ES-I3 (cell line): ENCODE results near the gene MYO16.
"Not testable (repeated sequence)": the region's sequence is repeated elsewhere in the genome, so short reads cannot be mapped to it uniquely, and the experiment has no call there.

Experiments
- H3K36me3 ChIP-seq: 2 replicates; pipeline ENCODE4 v1.6.1; 2013; ENCODE audit warnings: mild to moderate bottlenecking, low read length, control low read depth, moderate library complexity; ENCODE audit not compliant: insufficient read depth
- H3K4me1 ChIP-seq: 2 replicates; pipeline ENCODE4 v1.6.1; 2013; ENCODE audit warnings: mild to moderate bottlenecking, control low read depth, low read length; ENCODE audit not compliant: insufficient read depth
- H3K9ac ChIP-seq: 2 replicates; pipeline ENCODE4 v1.6.1; 2013; ENCODE audit warnings: low read depth, mild to moderate bottlenecking, low read length, moderate library complexity
- H3K9me3 ChIP-seq: 2 replicates; pipeline ENCODE4 v1.6.1; 2013; ENCODE audit warnings: mild to moderate bottlenecking, low read length, moderate library complexity; ENCODE audit not compliant: control insufficient read depth, insufficient read depth

The MYO16 gene

GRCh38 chr13:108878732-108879131 lies 249.3 kb downstream of the MYO16 start:
- H3K9me3 ChIP-seq = no peaks in the 10 kb centered on the region
- H3K4me1 ChIP-seq = no peaks in the 10 kb centered on the region
- no peak overlapping the region for H3K9ac ChIP-seq
- H3K36me3 ChIP-seq = no peaks in the 10 kb centered on the region

DNA sequence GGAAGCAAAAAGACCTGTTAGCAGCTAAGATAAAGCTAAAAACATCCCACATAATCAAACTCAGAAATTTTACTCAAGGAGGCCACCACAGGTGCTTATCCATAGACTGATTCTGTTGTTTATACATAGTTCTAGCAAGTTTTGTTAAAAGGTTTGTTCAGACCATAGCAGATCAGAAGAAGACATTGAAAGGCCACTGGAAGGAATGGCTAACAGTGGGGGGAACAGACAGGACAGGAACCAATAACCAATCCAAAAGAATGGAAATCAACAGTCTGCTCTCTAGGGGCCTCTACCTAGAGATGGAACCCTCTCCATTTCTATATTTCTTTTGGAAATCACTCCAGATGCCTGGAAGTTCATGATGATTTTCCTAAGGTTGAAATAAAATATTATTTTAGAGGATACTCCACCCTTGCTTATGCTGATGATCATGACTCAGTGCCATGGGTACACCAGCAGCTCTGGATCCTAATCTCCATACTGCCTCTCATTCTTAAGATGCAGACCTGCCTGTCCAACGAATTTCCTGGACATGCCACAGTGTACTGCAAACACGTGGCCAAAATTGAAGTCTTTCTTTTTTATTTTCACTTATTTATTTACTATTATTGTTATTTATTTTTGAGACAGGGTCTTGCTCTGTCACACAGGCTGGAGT lies 260.0 kb downstream of the MYO16 start:
- H3K9me3 ChIP-seq = no peaks in the 10 kb centered on the region
- H3K36me3 ChIP-seq = no peaks in the 10 kb centered on the region
- H3K4me1 ChIP-seq = no peaks in the 10 kb centered on the region
- no peak overlapping the region for H3K9ac ChIP-seq

DNA sequence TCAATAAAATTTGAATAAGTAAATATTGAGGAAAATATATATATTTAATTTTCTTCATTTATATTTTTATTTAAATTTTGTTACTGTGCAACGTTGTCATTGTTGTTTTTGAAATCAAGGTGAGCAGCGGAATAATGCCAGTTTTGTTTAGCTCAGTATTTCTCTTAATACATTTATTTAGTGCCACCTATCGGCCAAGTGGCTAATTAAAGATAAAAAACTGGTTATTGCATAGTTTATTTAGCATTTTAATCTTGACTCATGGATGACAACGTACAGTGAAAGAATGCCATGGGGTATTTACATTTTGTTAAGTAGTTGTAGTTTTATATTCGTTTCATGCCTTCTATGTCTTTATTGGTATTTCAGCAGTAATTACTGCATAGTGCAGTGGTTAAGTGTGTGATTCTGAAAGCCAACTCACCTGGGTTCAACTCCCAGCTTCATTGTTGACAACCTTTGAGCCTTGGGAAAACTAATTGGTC lies 265.9 kb downstream of the MYO16 start:
- H3K9me3 ChIP-seq = 0 out of 2 replicates have a peak, but pooled peaks cover 2% of the 10 kb centered on the region
- no peaks in the 10 kb centered on the region for H3K36me3 ChIP-seq
- H3K9ac ChIP-seq = no peak overlapping the region
- no peaks in the 10 kb centered on the region for H3K4me1 ChIP-seq

DNA sequence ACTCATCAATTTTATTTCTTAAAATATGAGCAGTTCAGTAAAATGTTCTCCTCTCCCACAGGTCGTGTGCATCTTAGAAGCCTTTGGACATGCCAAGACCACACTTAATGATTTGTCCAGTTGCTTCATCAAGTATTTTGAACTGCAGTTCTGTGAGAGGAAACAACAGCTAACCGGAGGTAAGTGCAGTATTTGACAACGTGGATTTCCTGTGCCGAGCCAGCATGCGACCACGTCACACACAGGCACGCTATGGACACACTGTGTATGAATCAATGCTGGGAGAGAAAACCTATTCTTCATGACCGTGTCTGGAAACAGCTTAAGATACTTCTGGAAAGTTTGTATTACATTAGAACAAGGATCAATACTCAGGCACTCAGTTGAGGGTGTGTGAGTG lies 268.5 kb downstream of the MYO16 start:
- Histone ChIP-seq H3K4me1 (no peaks in the 10 kb centered on the region), H3K36me3 (no peaks in the 10 kb centered on the region), H3K9me3 (0 out of 2 replicates have a peak, but pooled peaks cover 2% of the 10 kb centered on the region), H3K9ac (no peak overlapping the region)

DNA sequence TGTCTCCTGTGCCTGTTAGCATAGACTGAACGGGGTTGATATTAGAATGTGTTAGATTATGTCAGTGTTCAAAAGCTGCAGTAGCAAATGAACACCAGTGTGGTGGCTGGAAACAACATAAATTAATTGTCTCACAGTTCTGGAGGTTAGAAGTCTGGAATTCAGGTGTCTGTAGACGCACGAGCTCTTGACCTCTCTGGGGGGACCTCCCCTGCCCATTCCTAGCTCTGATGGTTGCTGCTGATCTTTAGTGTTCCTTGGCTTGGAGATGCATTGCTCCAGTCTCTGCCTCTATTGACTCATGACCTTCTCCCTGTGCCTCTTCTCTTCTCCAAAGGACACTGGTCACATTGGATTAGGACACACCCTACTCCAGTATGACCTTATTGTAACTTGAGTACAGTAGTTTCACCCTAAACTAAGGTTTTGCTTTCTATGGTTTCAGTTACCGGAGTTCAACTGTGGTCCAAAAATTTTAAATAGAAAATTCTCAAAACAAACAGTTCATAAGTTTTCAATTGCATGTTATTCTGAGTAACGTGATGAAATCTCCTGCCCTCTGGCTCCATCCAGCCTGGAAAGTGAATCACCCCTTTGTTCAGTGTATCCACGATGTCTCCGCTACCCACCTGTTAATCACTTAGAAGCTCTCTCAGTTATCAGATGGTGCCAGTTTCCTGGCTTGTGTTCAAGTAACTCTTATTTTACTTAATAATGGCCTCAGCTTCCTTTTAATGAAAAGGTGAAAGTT lies 273.2 kb downstream of the MYO16 start:
- no peak overlapping the region for H3K9ac ChIP-seq
- H3K9me3 ChIP-seq = peaks cover 2% of the 10 kb centered on the region; the same call in 1 of the 2 replicates
- no peaks in the 10 kb centered on the region for H3K36me3 ChIP-seq
- H3K4me1 ChIP-seq = no peaks in the 10 kb centered on the region

DNA sequence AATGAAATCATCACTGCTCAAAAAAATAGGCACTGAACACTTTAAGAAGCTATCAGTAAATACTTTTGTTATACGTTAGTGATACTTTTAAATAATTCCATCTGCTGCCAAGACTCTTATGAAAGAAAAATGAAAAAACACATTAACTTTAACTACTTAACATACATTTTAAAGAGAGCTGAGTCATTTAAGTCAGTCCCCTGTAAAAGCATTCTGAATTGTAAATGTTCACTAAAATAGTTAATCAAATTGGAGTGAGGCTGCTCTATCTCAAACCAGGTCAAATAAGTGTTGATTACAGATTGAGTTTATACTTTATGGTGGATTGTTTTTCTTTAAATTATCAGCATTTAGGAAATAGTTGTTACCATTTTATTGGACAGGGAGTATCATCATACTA lies 274.2 kb downstream of the MYO16 start:
- Histone ChIP-seq H3K9me3 (peaks cover 2% of the 10 kb centered on the region; the same call in 1 of the 2 replicates), H3K36me3 (no peaks in the 10 kb centered on the region), H3K4me1 (no peaks in the 10 kb centered on the region), H3K9ac (no peak overlapping the region)

DNA sequence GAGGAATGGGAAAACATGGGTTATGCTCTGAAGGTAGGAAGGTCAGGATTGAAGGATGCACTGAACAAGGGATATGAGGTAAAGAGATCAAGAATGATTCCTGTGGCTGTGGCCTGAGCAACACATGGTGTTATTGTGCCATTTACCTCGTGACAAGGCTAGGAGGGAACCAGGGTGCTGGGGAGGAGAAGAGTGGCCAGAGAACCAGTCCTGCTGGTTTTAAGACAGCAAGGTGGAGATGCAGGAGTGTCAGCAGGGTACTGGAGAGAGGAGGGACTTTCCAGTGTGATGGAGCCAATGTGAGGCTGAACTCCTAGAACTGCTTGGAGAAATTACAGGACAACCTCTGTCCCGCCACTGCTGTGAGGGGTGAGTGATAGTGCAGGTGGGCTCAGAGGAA lies 282.4 kb downstream of the MYO16 start:
- no peak overlapping the region for H3K9ac ChIP-seq
- no peaks in the 10 kb centered on the region; the same call in 1 of the 2 replicates for H3K9me3 ChIP-seq
- peaks cover 10% of the 10 kb centered on the region; the same call in 1 of the 2 replicates for H3K4me1 ChIP-seq
- H3K36me3 ChIP-seq = no peaks in the 10 kb centered on the region

DNA sequence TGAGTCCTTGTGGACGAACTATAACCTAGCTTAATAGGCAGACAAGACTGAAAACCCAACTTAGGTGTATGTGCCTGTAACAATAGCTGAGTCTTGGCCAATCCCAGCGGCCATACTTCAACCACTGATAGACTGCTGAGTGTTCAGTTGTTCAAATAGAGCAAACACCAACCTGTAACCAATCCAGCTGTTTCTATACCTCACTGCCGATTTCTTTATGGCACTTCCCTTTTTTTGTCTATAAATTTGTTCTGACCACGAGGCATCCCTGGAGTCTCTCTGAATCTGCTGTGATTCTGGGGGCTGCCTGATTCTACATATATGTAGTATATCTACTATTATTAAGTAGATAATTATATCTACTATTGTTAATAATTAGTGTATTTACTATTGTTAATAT lies 284.3 kb downstream of the MYO16 start:
- H3K9ac ChIP-seq, H3K4me1 ChIP-seq, H3K9me3 ChIP-seq, H3K36me3 ChIP-seq: not testable (repeated sequence)

DNA sequence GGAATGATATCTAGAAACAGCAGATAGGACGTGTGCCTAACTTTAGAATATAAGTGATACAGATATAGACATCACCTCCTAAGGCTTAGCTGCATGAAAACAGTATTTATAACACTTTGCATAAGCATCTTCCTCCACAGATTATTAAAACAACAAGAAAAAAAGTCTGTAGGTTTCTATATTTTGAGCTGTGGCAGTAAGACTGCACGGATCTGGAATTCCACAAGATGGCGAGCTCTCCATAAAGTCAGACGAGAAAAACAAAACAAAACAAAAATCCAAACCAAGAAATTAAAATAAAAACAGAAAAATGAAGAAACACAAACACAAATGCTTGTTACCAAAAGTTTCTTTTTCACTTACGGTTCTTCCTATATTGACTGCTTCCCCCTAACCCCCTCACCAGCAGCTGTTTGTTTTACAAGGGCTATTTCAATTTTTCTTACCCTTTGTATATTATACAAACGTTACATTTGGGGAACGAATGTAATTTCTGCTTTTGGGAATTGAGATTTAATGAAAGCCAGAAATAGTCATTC lies 285.8 kb downstream of the MYO16 start:
- H3K9me3 ChIP-seq = no peaks in the 10 kb centered on the region
- H3K4me1 ChIP-seq = peaks cover 10% of the 10 kb centered on the region; the same call in 1 of the 2 replicates
- no peak overlapping the region for H3K9ac ChIP-seq
- no peaks in the 10 kb centered on the region for H3K36me3 ChIP-seq

GRCh38 chr13:108915634-108916512 lies 286.5 kb downstream of the MYO16 start:
- H3K9ac ChIP-seq = no peak overlapping the region
- H3K4me1 ChIP-seq = peaks cover 10% of the 10 kb centered on the region; the same call in 1 of the 2 replicates
- H3K9me3 ChIP-seq = no peaks in the 10 kb centered on the region
- no peaks in the 10 kb centered on the region for H3K36me3 ChIP-seq

- Histone ChIP-seq H3K9me3 (no peaks in the 10 kb centered on the region), H3K4me1 (peaks cover 10% of the 10 kb centered on the region; the same call in 1 of the 2 replicates), H3K9ac (no peak overlapping the region), H3K36me3 (no peaks in the 10 kb centered on the region)
Observed at GRCh38 chr13:108917581-108917980, 288.2 kb downstream of the MYO16 start.

DNA sequence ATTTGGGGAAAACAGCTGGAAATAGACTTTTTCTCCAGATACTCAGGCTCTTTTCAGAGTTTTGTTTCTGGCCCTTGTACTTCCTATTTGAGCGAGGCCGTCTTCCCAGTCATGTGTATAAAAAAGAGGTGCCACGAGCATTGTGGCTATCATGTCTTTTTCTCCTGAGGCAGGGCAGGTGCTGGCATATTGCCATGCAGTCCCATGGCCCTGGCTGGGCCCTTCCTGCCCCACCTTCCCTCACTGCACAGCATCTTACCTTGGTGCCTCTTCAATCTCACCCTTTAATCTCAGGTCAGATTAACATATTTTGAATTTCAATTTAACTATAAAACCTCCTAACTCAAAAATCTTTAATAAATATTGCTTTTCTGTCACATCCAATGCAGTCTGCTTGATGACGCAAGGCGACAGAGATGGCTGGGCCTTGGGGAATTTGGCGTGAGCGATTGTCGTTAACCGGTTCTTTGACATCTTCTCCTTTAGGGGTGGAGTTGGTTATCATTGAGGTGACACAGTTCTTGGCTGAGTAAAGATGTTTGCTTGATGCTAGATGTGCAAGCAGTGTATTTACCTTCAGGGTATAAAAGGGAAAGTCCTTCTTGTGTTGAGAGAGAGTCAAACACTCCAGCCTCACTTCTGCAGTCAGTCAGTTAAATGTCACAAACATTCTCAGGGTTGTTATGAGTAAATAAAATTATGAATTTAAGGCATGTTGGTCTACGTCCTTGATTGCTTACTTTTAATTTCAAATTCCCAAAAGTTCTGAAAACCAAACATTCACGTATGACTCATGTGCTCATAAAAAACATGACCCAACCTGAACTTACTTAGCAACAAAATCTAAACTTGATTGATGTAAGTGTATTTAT lies 289.9 kb downstream of the MYO16 start:
- H3K9ac ChIP-seq = no peak overlapping the region
- peaks cover 10% of the 10 kb centered on the region; the same call in 1 of the 2 replicates for H3K4me1 ChIP-seq
- no peaks in the 10 kb centered on the region for H3K9me3 ChIP-seq
- H3K36me3 ChIP-seq = no peaks in the 10 kb centered on the region

DNA sequence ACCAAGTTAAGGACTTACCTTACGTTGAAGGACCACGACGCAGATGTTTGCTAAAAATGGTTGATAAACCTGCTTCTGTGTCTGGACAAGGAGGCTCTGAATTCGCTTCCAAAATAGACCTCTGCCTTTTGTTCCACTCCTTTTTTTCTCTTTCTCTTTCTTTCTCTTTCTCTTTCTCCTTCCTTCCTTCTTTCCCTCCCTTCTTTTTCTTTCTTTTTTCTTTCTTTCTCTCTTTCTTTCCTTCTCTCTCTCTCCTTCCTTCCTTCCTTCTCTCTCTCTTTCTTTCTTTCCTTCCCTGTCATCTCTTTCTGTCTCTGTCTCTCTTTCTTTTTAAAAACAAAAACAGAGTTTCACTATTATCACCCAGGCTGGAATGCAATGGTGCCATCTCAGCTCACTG lies 290.7 kb downstream of the MYO16 start:
- Histone ChIP-seq H3K9me3 (no peaks in the 10 kb centered on the region), H3K4me1 (peaks cover 10% of the 10 kb centered on the region; the same call in 1 of the 2 replicates), H3K9ac (no peak overlapping the region), H3K36me3 (no peaks in the 10 kb centered on the region)
